ENCODE data around the gene ANKH.

GRCh38 chr5:14734396-14734795 is 137.2 kb downstream of the ANKH start:
- TF ChIP-seq, protein P1, sequence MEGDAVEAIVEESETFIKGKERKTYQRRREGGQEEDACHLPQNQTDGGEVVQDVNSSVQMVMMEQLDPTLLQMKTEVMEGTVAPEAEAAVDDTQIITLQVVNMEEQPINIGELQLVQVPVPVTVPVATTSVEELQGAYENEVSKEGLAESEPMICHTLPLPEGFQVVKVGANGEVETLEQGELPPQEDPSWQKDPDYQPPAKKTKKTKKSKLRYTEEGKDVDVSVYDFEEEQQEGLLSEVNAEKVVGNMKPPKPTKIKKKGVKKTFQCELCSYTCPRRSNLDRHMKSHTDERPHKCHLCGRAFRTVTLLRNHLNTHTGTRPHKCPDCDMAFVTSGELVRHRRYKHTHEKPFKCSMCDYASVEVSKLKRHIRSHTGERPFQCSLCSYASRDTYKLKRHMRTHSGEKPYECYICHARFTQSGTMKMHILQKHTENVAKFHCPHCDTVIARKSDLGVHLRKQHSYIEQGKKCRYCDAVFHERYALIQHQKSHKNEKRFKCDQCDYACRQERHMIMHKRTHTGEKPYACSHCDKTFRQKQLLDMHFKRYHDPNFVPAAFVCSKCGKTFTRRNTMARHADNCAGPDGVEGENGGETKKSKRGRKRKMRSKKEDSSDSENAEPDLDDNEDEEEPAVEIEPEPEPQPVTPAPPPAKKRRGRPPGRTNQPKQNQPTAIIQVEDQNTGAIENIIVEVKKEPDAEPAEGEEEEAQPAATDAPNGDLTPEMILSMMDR (IDR thresholded peaks at IDR 0.05): no peak
- TF ChIP-seq POLR2A (IDR thresholded peaks at IDR 0.05): no peak
